HepG2 (cell line): ENCODE data around the gene IRF2BPL. TPM values are rescaled to one million over a fixed set of nuclear protein-coding genes. Genes with fewer than 3 reads are reported as not detected.

ENCODE experiments used
- CBFB ChIP-seq: sonication (generic); formaldehyde crosslinking; IDR thresholded peaks from 2 replicates; pipeline ENCODE4 v1.4.0; 2020; ENCODE audit warnings: missing genetic modification reagents
- CEBPG ChIP-seq: IDR thresholded peaks from 2 replicates; pipeline ENCODE4 v1.6.1; 2016
- FOXA1 ChIP-seq, 2 experiments: fragments of 450-650 bp in 1 of 2; sonication (generic) in 1 of 2; formaldehyde crosslinking in 1 of 2; IDR thresholded peaks; 2 replicates each; pipeline versions ENCODE4 v1.4.0 to v1.6.1; 2016 to 2020; ENCODE audit warnings: missing genetic modification reagents in 1 of 2
- GATAD1 ChIP-seq: IDR thresholded peaks from 2 replicates; pipeline ENCODE4 v1.6.1; 2016; ENCODE audit warnings: missing genetic modification reagents, missing compliant biosample characterization
- GMEB1 ChIP-seq: sonication (generic); formaldehyde crosslinking; IDR thresholded peaks from 2 replicates; pipeline ENCODE4 v1.5.1; 2020; ENCODE audit warnings: missing genetic modification reagents, mild to moderate bottlenecking, borderline replicate concordance
- SIX1 ChIP-seq: sonication (generic); formaldehyde crosslinking; IDR thresholded peaks from 2 replicates; pipeline ENCODE4 v1.4.0; 2020; ENCODE audit warnings: missing genetic modification reagents, borderline replicate concordance
- ZBTB14 ChIP-seq: sonication (generic); formaldehyde crosslinking; IDR thresholded peaks from 2 replicates; pipeline ENCODE4 v1.4.0; 2020; ENCODE audit warnings: missing genetic modification reagents
- ZNF230 ChIP-seq: sonication (generic); formaldehyde crosslinking; IDR thresholded peaks from 2 replicates; pipeline ENCODE4 v1.4.0; 2020; ENCODE audit warnings: mild to moderate bottlenecking, missing genetic modification reagents
- ZNF263 ChIP-seq: sonication (generic); formaldehyde crosslinking; IDR thresholded peaks from 2 replicates; pipeline ENCODE4 v1.4.0; 2020; ENCODE audit warnings: missing genetic modification reagents
- ZNF350 ChIP-seq: sonication (generic); formaldehyde crosslinking; IDR thresholded peaks from 2 replicates; pipeline ENCODE4 v1.4.0; 2020; ENCODE audit warnings: mild to moderate bottlenecking, low read depth, missing genetic modification reagents, borderline replicate concordance
- ZNF567 ChIP-seq: sonication (generic); formaldehyde crosslinking; IDR thresholded peaks from 2 replicates; pipeline ENCODE4 v1.8.1; 2023; ENCODE audit warnings: mild to moderate bottlenecking, missing genetic modification reagents, borderline replicate concordance
- ZNF703 ChIP-seq: sonication (generic); formaldehyde crosslinking; IDR thresholded peaks from 2 replicates; pipeline ENCODE4 v1.5.1; 2020; ENCODE audit warnings: missing genetic modification reagents, mild to moderate bottlenecking, moderate library complexity, borderline replicate concordance
- ZNF878 ChIP-seq: sonication (generic); formaldehyde crosslinking; IDR thresholded peaks from 2 replicates; pipeline ENCODE4 v1.8.1; 2023; ENCODE audit warnings: mild to moderate bottlenecking, missing genetic modification reagents, moderate library complexity
- polyA plus RNA-seq, 8 experiments: library from polyadenylated mRNA; depleted of rRNA in 3 of 8; stranded (reverse) in 7 of 8; unstranded in 1 of 8; fragments of >200 nt; fragmentation: Illumina TruSeq in 4 of 8; extraction: Trizol in 4 of 8; gene quantifications; 2 replicates each; pipeline versions ENCODE4 v1.2.1 to v1.2.3, GENCODE V29; 2011 to 2016; ENCODE audit warnings: low read depth in 4 of 8, missing spikeins in 1 of 8, mixed read lengths in 1 of 8; ENCODE audit not compliant: insufficient read depth in 1 of 8
- total RNA-seq, 5 experiments: library from RNA; depleted of rRNA; stranded (reverse); fragments of >200 nt; fragmentation: Illumina TruSeq; extraction: Trizol; gene quantifications; 2 replicates each; pipeline ENCODE4 v1.2.3, GENCODE V29; 2016; ENCODE audit warnings: low read depth in 1 of 5
- TF ChIP-seq, protein P1 (sequence below): sonication (generic); formaldehyde crosslinking; IDR thresholded peaks from 2 replicates; pipeline ENCODE4; 2020; ENCODE audit warnings: missing genetic modification reagents, mild to moderate bottlenecking, borderline replicate concordance
- TF ChIP-seq, protein P2 (sequence below): sonication (generic); formaldehyde crosslinking; IDR thresholded peaks from 2 replicates; pipeline ENCODE4 v1.4.0; 2020; ENCODE audit warnings: missing genetic modification reagents
- TF ChIP-seq, protein P3 (sequence below): sonication (generic); formaldehyde crosslinking; conservative IDR thresholded peaks from 2 replicates; pipeline ENCODE4 v1.8.0; 2022; ENCODE audit warnings: mild to moderate bottlenecking, moderate library complexity, missing genetic modification reagents

IRF2BPL gene
- total and polyA plus RNA-seq, 2 of the 13 experiments (the other 11 are each of a cell fraction or from before 2014, with no cell fraction given), result 6.6 to 8.4 TPM

- peak; percentile 68; the same call in 1 of the 2 replicates for TF ChIP-seq ZNF878
- TF ChIP-seq CEBPG, result peak; percentile 62
- 0 out of 2 replicates have a peak, but pooled peaks have one; percentile 1 for TF ChIP-seq ZNF703 (CRISPR knock-in tag)
- TF ChIP-seq, protein P1, sequence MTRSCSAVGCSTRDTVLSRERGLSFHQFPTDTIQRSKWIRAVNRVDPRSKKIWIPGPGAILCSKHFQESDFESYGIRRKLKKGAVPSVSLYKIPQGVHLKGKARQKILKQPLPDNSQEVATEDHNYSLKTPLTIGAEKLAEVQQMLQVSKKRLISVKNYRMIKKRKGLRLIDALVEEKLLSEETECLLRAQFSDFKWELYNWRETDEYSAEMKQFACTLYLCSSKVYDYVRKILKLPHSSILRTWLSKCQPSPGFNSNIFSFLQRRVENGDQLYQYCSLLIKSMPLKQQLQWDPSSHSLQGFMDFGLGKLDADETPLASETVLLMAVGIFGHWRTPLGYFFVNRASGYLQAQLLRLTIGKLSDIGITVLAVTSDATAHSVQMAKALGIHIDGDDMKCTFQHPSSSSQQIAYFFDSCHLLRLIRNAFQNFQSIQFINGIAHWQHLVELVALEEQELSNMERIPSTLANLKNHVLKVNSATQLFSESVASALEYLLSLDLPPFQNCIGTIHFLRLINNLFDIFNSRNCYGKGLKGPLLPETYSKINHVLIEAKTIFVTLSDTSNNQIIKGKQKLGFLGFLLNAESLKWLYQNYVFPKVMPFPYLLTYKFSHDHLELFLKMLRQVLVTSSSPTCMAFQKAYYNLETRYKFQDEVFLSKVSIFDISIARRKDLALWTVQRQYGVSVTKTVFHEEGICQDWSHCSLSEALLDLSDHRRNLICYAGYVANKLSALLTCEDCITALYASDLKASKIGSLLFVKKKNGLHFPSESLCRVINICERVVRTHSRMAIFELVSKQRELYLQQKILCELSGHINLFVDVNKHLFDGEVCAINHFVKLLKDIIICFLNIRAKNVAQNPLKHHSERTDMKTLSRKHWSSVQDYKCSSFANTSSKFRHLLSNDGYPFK (CRISPR knock-in tag), result no peak; the same call in 1 of the 2 replicates
- TF ChIP-seq ZBTB14, result no peak
- peak; percentile 44; the same call in 1 of the 2 replicates for TF ChIP-seq ZNF230 (CRISPR knock-in tag)
- TF ChIP-seq, protein P2, sequence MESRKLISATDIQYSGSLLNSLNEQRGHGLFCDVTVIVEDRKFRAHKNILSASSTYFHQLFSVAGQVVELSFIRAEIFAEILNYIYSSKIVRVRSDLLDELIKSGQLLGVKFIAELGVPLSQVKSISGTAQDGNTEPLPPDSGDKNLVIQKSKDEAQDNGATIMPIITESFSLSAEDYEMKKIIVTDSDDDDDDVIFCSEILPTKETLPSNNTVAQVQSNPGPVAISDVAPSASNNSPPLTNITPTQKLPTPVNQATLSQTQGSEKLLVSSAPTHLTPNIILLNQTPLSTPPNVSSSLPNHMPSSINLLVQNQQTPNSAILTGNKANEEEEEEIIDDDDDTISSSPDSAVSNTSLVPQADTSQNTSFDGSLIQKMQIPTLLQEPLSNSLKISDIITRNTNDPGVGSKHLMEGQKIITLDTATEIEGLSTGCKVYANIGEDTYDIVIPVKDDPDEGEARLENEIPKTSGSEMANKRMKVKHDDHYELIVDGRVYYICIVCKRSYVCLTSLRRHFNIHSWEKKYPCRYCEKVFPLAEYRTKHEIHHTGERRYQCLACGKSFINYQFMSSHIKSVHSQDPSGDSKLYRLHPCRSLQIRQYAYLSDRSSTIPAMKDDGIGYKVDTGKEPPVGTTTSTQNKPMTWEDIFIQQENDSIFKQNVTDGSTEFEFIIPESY, result peak; percentile 61; the same call in 1 of the 2 replicates
- no peak for TF ChIP-seq SIX1
- TF ChIP-seq ZNF567 (CRISPR knock-in tag), result no peak; the same call in 1 of the 2 replicates
- peak; percentile 41; the same call in 1 of the 2 replicates for TF ChIP-seq GMEB1
- TF ChIP-seq CBFB (CRISPR knock-in tag), result no peak; the same call in 1 of the 2 replicates
- TF ChIP-seq FOXA1 (IDR thresholded peaks at IDR 0.05), result no peak
- TF ChIP-seq FOXA1 (CRISPR knock-in tag; IDR thresholded peaks at IDR 0.05), result peak; percentile 93
- peak; percentile 56; the same call in 1 of the 2 replicates for TF ChIP-seq GATAD1 (CRISPR knock-in tag)
- TF ChIP-seq ZNF350 (CRISPR knock-in tag), result peak; percentile 86
- TF ChIP-seq, protein P3, sequence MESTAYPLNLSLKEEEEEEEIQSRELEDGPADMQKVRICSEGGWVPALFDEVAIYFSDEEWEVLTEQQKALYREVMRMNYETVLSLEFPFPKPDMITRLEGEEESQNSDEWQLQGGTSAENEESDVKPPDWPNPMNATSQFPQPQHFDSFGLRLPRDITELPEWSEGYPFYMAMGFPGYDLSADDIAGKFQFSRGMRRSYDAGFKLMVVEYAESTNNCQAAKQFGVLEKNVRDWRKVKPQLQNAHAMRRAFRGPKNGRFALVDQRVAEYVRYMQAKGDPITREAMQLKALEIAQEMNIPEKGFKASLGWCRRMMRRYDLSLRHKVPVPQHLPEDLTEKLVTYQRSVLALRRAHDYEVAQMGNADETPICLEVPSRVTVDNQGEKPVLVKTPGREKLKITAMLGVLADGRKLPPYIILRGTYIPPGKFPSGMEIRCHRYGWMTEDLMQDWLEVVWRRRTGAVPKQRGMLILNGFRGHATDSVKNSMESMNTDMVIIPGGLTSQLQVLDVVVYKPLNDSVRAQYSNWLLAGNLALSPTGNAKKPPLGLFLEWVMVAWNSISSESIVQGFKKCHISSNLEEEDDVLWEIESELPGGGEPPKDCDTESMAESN (CRISPR knock-in tag), result peak; percentile 28; the same call in 1 of the 2 replicates
- TF ChIP-seq ZNF263, result peak; percentile 68; the same call in 1 of the 2 replicates
Measured at GRCh38 chr14:77028384-77029231, at the start of gene IRF2BPL (continued).
